Type B pancreatic cell (in vitro differentiated cells): ENCODE measurements around the gene ZFPM1. TPM values are rescaled to one million over a fixed set of nuclear protein-coding genes. Genes with fewer than 3 reads are reported as not detected.

Experiments
- DNase-seq: peaks from one replicate; pipeline ENCODE4 v3.0.0; 2021; ENCODE audit warnings: mixed read lengths; ENCODE audit not compliant: unreplicated experiment; ENCODE audit errors: extremely low spot score
- H3K27ac Mint-ChIP-seq: 2 replicates; pipeline ENCODE4 v1.8.0; 2021; ENCODE audit warnings: mild to moderate bottlenecking, mixed read lengths
- H3K27me3 Mint-ChIP-seq: 2 replicates; pipeline ENCODE4 v1.8.0; 2021; ENCODE audit warnings: mixed read lengths
- H3K36me3 Mint-ChIP-seq: 2 replicates; pipeline ENCODE4 v1.8.0; 2021; ENCODE audit warnings: mixed read lengths
- H3K4me1 Mint-ChIP-seq: one replicate; pipeline ENCODE4 v1.8.0; 2021; ENCODE audit warnings: mixed read lengths; ENCODE audit not compliant: unreplicated experiment
- H3K4me3 Mint-ChIP-seq: 2 replicates; pipeline ENCODE4 v1.8.0; 2021; ENCODE audit warnings: mild to moderate bottlenecking, mixed read lengths
- H3K9me3 Mint-ChIP-seq: 2 replicates; pipeline ENCODE4 v1.8.0; 2021; ENCODE audit warnings: mixed read lengths
- CTCF ChIP-seq: fragments of 200-600 bp; sonication (generic); conservative IDR thresholded peaks from 2 replicates; pipeline ENCODE4 v1.5.0; 2021; ENCODE audit warnings: antibody characterized with exemption, mild to moderate bottlenecking
- total RNA-seq: library from RNA; stranded (reverse); gene quantifications from 2 replicates; pipeline ENCODE4 v1.2.1, GENCODE V29; 2021; ENCODE audit warnings: low replicate concordance

ZFPM1 gene
- total RNA-seq, 1 donor from 2014 or later, result 24.0 TPM

- peaks cover 16% of the 10 kb centered on the region for H3K4me1 Mint-ChIP-seq
- H3K27me3 Mint-ChIP-seq, result no peaks in the 10 kb centered on the region
- peak overlapping the region; percentile 91 for H3K4me3 Mint-ChIP-seq
- no peaks in the 10 kb centered on the region for H3K9me3 Mint-ChIP-seq
- no peaks in the 10 kb centered on the region for H3K36me3 Mint-ChIP-seq
- TF ChIP-seq CTCF, result no peak
- H3K27ac Mint-ChIP-seq, result peak overlapping the region; percentile 82
- no peak for DNase-seq
Observed at GRCh38 chr16:88453611-88454522, 787 bp downstream of the ZFPM1 start.

GRCh38 chr16:88454523-88454947 is 1.5 kb downstream of the ZFPM1 start:
- H3K27ac Mint-ChIP-seq, result peak overlapping the region; percentile 82
- no peak for DNase-seq
- H3K27me3 Mint-ChIP-seq, result no peaks in the 10 kb centered on the region
- H3K9me3 Mint-ChIP-seq, result no peaks in the 10 kb centered on the region
- H3K4me1 Mint-ChIP-seq, result peaks cover 9% of the 10 kb centered on the region
- TF ChIP-seq CTCF, result no peak
- peak overlapping the region; percentile 91 for H3K4me3 Mint-ChIP-seq
- H3K36me3 Mint-ChIP-seq, result no peaks in the 10 kb centered on the region

- no peaks in the 10 kb centered on the region for H3K27me3 Mint-ChIP-seq
- peak overlapping the region; percentile 82 for H3K4me3 Mint-ChIP-seq
- H3K4me1 Mint-ChIP-seq, result peaks cover 9% of the 10 kb centered on the region
- no peak for TF ChIP-seq CTCF
- peak overlapping the region; percentile 55 for H3K27ac Mint-ChIP-seq
- no peaks in the 10 kb centered on the region for H3K9me3 Mint-ChIP-seq
- H3K36me3 Mint-ChIP-seq, result no peaks in the 10 kb centered on the region
- DNase-seq, result no peak
Observed at GRCh38 chr16:88455610-88456355, 2.7 kb downstream of the ZFPM1 start.

- TF ChIP-seq CTCF, result no peak
- Mint-ChIP-seq H3K27me3 (no peaks in the 10 kb centered on the region), H3K9me3 (no peaks in the 10 kb centered on the region), H3K4me1 (peaks cover 8% of the 10 kb centered on the region), H3K36me3 (no peaks in the 10 kb centered on the region), H3K4me3 (peak overlapping the region; percentile 82), H3K27ac (peak overlapping the region; percentile 55)
- no peak for DNase-seq
Observed at GRCh38 chr16:88456356-88457292, 3.5 kb downstream of the ZFPM1 start.

GRCh38 chr16:88458039-88458772 is 5.1 kb downstream of the ZFPM1 start:
- H3K36me3 Mint-ChIP-seq, result no peaks in the 10 kb centered on the region
- no peak for DNase-seq
- no peak for TF ChIP-seq CTCF
- no peak overlapping the region for H3K4me3 Mint-ChIP-seq
- H3K27ac Mint-ChIP-seq, result no peak overlapping the region
- no peaks in the 10 kb centered on the region for H3K27me3 Mint-ChIP-seq
- H3K4me1 Mint-ChIP-seq, result peaks cover 10% of the 10 kb centered on the region
- no peaks in the 10 kb centered on the region for H3K9me3 Mint-ChIP-seq
